ENCODE data around the gene CDK5. TPM values are rescaled to one million over a fixed set of nuclear protein-coding genes. Genes with fewer than 3 reads are reported as not detected.

Gene CDK5
- total and polyA plus RNA-seq, 2 donors from 2014 or later: 9.1 to 21.5 TPM

- Histone ChIP-seq H3K4me3 (ENCODE audit: low read length in 3 of 3) (no peak overlapping the region), H3K4me1 (ENCODE audit: control insufficient read depth in 2 of 3, insufficient read depth in 2 of 3, low read depth in 1 of 3, low read length in 3 of 3) (peaks cover 0 to 4% (median 0%) of the 10 kb centered on the region in 3 donors), H3K27me3 (ENCODE audit: control insufficient read depth, insufficient read depth, low read length) (no peaks in the 10 kb centered on the region), H3K27ac (ENCODE audit: low read depth in 2 of 2, low read length in 2 of 2) (no peak overlapping the region), H3K36me3 (ENCODE audit: control insufficient read depth in 2 of 3, insufficient read depth in 3 of 3, low read length in 3 of 3) (peaks cover 2 to 13% (median 10%) of the 10 kb centered on the region in 3 donors), H3K9ac (ENCODE audit: low read length in 3 of 3) (no peak overlapping the region), H3K9me3 (ENCODE audit: control insufficient read depth in 2 of 3, insufficient read depth in 1 of 3, low read length in 3 of 3) (no peaks in the 10 kb centered on the region)
- DNase-seq: no peak
- TF ChIP-seq, protein P1, sequence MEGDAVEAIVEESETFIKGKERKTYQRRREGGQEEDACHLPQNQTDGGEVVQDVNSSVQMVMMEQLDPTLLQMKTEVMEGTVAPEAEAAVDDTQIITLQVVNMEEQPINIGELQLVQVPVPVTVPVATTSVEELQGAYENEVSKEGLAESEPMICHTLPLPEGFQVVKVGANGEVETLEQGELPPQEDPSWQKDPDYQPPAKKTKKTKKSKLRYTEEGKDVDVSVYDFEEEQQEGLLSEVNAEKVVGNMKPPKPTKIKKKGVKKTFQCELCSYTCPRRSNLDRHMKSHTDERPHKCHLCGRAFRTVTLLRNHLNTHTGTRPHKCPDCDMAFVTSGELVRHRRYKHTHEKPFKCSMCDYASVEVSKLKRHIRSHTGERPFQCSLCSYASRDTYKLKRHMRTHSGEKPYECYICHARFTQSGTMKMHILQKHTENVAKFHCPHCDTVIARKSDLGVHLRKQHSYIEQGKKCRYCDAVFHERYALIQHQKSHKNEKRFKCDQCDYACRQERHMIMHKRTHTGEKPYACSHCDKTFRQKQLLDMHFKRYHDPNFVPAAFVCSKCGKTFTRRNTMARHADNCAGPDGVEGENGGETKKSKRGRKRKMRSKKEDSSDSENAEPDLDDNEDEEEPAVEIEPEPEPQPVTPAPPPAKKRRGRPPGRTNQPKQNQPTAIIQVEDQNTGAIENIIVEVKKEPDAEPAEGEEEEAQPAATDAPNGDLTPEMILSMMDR (IDR thresholded peaks at IDR 0.05; ENCODE audit: borderline replicate concordance, extremely low read depth, insufficient read depth): no peak
- intact Hi-C loops (cut with DNase I): no loop called here
- no peak for FAIRE-seq
These were observed 23.8 kb downstream of the CDK5 start for GRCh38 chr7:151033864-151034249.

DNA sequence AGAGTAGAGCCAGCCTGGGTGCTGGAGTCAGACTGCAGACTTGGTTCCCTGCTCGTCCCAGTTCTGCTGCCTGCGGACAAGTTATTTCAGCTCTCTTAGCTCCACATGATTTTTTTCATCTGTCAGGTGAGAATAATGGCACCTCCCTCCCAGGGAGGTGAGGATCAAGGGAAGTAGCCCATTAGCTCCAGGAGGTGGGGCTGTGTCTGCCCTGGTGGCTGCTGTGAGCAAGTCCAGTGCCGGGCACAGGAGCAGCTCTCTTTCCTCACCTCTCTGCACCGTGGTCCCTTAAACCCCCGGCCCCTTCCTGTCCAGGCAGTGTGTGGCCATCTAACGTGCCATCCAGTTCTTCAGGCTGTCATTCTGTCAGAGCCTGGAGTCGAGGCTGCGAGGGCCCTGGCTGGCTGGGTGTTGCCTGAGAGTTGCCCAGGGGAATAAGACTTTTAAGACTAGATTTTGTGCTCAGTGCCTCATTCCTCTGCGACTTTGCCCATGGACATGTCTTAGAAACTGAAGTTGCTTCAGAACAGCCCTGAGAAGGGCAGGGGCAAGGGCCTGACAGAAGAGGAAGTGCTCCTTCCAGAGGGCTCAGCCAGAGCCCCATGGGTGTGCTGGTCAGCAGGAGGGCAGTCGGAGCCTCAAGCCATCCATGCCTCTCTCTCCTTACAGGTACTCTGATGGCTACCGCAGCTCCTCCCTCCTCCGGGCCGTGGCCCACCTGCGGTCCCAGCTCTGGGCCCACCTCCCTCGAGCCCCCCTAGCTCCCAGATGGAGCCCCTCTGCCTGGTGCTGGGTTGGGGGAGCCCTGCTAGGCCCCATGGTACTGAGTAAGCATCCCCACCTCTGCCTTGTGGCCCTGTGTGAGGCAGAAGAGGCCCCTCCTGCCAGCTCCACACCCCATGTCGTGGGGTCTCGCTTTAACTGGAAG lies 24.5 kb downstream of the CDK5 start:
- H3K36me3 ChIP-seq (ENCODE audit: control insufficient read depth in 2 of 3, insufficient read depth in 3 of 3, low read length in 3 of 3): peaks cover 2 to 13% (median 10%) of the 10 kb centered on the region in 3 donors
- DNase-seq: no peak
- intact Hi-C loops (cut with DNase I): no loop called here
- H3K27ac ChIP-seq (ENCODE audit: low read depth in 2 of 2, low read length in 2 of 2): no peak overlapping the region
- H3K9ac ChIP-seq (ENCODE audit: low read length in 3 of 3): no peak overlapping the region
- no peaks in the 10 kb centered on the region for H3K4me1 ChIP-seq (ENCODE audit: control insufficient read depth in 2 of 3, insufficient read depth in 2 of 3, low read depth in 1 of 3, low read length in 3 of 3)
- no peaks in the 10 kb centered on the region for H3K27me3 ChIP-seq (ENCODE audit: control insufficient read depth, insufficient read depth, low read length)
- no peaks in the 10 kb centered on the region for H3K9me3 ChIP-seq (ENCODE audit: control insufficient read depth in 2 of 3, insufficient read depth in 1 of 3, low read length in 3 of 3)
- no peak overlapping the region for H3K4me3 ChIP-seq (ENCODE audit: low read length in 3 of 3)
- FAIRE-seq: no peak
- TF ChIP-seq, protein P1 (IDR thresholded peaks at IDR 0.05; ENCODE audit: borderline replicate concordance, extremely low read depth, insufficient read depth): no peak

- TF ChIP-seq, protein P1 (IDR thresholded peaks at IDR 0.05; ENCODE audit: borderline replicate concordance, extremely low read depth, insufficient read depth): no peak
- Histone ChIP-seq H3K4me1 (ENCODE audit: control insufficient read depth in 2 of 3, insufficient read depth in 2 of 3, low read depth in 1 of 3, low read length in 3 of 3) (no peaks in the 10 kb centered on the region), H3K9ac (ENCODE audit: low read length in 3 of 3) (no peak overlapping the region), H3K27me3 (ENCODE audit: control insufficient read depth, insufficient read depth, low read length) (no peaks in the 10 kb centered on the region), H3K4me3 (ENCODE audit: low read length in 3 of 3) (no peak overlapping the region), H3K9me3 (ENCODE audit: control insufficient read depth in 2 of 3, insufficient read depth in 1 of 3, low read length in 3 of 3) (no peaks in the 10 kb centered on the region), H3K36me3 (ENCODE audit: control insufficient read depth in 2 of 3, insufficient read depth in 3 of 3, low read length in 3 of 3) (peaks cover 0 to 13% (median 10%) of the 10 kb centered on the region in 3 donors), H3K27ac (ENCODE audit: low read depth in 2 of 2, low read length in 2 of 2) (no peak overlapping the region)
- intact Hi-C loops (cut with DNase I): no loop called here
- no peak for FAIRE-seq
- DNase-seq: no peak
These were observed 26.7 kb downstream of the CDK5 start for GRCh38 chr7:151031011-151031410.
